NCI-H524 treated with DMSO at 0.1 percent for 48 hours (cell line): ENCODE data around the gene ZNF689.
"Not testable (repeated sequence)": the region's sequence is repeated elsewhere in the genome, so short reads cannot be mapped to it uniquely, and the experiment has no call there.

Experiments
- DNase-seq: peaks from one replicate; lab custom pipeline; 2025; lab: John Stamatoyannopoulos, UW

Gene ZNF689

DNA sequence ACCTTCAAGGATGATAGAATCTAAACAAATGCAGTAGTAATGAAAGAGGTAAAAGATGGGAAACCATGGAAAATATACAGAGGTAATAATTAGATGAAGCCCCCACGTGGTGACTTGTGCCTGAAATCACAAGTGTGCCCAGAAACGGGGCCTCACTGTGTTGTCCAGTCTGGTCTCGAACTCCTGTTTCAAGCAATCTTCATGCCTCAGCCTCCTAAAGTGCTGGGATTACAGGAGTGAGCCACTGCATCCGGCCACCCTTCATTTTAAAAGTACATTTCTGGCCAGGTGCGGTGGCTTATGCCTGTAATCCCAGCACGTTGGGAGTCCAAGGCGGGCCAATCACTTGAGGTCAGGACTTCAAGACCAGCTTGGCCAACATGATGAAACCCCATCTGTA is 26.4 kb upstream of the ZNF689 start:
- no peak for DNase-seq

DNA sequence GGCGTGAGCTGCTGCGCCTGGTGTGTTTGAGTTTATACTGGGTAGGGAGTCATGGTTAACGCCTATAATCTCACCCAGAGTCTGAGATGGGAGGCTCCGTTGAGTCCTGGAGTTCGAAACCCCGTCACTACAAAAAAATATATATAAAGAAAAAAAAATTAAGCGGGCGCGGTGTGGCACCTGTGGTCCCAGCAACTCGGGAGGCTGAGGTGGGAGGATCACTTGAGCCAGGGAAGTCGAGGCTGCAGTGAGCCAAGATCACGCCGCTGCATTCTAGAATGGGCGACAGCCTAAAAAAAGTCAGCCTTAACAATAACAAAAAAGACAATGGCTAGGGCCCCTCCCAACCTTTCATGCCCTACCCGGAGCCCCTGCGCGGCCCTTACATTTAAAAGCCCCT is 23.3 kb upstream of the ZNF689 start:
- no peak for DNase-seq

DNA sequence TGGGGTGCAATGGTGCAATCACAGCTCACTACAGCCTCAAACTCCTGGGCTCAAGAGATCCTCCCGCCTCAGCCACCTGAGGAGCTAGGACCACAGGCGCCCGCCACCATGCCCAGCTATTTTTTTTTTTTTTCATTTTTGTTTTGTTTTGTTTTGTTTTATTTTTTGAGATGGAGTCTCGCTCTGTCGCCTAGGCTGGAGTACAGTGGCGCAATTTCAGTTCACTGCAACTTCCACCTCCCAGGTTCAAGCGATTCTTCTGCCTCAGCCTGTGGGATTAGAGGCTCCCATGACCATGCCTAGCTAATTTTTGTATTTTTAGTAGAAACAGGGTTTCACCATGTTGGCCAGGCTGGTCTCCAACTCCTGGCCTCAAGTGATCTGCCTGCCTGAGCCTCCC is 22.3 kb upstream of the ZNF689 start:
- DNase-seq, result not testable (repeated sequence)

DNA sequence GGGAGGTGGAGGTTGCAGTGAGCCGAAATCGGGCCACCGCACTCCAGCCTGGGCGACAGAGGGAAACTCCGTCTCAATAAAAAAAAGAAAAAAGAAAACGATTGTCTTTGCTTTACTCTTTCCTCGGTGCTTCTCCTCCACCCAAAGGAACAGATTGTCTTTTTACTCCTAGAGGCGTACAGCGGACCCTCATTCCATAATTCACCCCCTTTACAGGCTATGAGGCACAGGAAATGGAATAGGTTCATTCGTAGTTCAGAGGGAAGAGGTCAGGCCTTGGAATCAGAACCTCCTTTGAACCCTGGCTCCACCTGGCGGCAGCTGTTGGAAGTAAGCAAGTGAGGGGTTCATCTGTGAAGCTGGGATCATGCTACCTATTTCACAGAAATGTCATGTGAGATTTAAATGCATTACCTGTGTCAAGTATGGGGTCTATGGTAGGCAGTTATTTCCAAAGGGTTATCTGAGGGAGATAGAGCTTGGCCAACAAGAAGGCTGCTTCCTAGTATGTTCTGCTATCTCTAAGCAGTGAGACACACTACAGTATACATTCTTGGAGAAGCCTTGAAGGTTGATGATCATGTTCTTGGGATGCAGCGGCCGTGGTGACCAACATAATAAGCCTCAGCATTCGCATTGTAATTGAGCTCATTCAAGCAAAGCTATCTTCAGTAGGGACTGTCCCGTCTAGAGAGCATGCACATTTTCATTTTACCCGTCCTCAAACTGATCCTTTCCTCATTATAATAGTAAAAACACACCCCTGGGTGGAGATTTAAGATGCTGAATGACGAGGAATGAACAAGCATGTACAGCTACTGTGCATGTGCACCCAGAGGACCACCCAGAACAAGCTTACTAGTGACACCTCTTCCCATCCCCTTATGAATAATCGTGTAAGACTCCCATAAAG is 18.7 kb upstream of the ZNF689 start:
- no peak for DNase-seq

DNA sequence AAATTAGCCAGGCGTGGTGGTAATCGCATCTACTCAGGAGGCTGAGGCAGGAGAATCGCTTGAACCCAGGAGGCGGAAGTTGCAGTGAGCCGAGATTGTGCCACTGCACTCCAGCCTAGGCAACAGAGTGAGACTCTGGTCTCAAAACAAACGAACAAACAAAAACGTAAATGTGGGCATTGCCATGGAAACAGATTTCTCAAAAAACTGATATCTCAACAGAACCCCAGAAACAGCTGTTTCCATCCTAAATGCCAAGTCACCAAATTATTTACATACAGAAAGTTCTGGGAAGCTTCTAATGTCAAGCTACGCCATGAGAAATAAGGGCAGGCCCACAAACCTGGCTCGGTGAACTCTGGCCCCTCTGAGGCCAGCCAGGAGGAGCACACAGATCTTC is 16.0 kb upstream of the ZNF689 start:
- DNase-seq, result no peak

DNA sequence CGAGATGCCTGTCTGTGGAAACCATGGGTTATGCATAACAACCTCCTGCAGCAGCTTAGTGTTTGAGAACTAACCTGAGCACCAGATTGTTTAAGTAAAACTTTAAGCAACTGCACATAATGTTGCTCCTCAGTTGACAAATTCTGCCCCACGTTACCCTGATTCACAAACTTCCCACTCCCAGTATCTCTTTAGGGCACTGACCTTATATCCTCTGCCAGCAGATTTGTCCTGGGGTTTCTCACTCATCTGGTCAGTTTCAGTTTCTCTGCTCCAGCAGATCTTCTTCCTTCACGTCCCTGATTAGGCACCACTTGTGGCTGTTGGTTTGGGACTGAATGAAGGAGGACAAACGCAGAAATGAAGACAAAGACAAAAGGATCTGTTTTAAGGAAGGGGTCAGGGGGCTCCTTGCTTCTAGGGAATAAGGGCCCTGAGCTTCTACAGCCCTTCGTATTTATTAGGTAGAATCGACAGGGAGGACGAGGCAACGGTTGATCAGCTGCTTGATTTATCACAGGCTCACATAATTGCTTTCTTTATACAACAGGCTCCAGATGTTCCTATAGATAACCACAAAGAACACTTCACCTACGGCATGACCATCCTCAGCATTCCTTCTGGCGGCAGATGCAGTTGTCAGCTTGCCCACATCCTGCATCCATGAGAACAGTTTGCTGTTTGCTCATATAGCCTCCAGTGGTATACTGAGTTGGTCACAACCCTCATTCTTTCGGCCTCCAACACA is 13.5 kb upstream of the ZNF689 start:
- DNase-seq, result no peak

DNA sequence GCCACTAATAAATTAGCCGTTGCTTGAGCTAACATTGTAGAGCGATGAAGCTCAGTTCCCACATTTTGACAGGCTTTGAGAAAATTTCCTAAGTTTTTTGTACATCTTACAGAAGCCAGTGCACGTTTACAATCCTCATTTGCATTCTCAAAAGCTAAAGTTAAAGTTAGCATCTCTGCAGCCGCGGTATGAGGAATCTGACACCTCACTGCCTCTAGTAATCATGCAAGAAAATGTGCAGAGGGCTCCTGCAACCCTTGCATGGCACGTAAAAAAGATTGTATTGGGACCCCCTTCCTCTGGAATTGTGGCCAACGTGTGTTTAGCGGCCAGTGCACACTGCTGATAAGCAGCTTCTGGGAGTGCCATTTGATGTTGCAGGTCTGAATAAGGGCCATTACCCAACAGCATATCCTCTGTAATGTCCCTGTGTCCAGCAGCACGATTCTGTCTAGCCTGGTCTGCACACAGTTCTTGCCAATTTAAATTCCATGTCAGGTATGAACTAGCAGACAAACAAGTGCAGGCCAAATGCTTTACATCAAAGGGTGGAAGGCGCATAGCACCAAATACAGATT is 12.4 kb upstream of the ZNF689 start:
- DNase-seq, result no peak

DNA sequence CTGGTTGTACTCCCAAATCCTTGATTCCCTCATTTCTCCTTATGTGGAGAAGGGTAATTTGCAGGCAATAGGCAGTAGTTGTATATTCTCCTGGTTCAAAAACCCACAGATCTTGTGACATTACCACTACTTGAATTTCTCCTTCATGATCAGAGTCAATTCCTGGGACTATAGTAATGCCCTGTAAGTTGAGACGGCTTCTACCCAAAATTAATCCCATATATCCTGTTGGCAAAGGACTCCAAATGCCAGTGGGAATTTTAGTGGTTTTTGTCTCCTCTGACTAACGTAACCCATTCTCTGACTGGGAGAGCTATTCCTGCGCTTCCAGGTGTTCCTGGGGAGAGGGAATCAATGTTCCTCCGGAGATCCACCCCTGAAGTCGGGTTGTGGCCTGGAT is 11.6 kb upstream of the ZNF689 start:
- no peak for DNase-seq

DNA sequence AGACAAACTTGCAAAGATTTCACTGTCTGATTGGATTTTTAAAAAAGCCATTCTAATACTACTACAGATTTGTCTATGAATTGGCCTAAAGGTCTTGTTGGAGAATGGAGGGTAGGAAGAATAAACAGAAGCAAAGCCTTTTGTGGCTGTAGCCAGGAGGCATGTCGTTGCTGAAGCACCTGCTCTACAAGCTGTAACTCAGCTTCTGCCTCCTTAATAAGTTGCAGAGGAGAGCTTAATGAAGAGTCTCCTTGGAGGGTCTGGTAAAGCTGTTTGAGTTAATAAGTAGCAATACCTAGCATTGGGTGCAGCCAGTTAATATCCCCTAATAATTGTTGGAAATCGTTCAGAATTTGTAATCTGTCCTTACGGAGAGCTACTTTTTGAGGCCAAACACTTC is 10.0 kb upstream of the ZNF689 start:
- DNase-seq, result no peak

DNA sequence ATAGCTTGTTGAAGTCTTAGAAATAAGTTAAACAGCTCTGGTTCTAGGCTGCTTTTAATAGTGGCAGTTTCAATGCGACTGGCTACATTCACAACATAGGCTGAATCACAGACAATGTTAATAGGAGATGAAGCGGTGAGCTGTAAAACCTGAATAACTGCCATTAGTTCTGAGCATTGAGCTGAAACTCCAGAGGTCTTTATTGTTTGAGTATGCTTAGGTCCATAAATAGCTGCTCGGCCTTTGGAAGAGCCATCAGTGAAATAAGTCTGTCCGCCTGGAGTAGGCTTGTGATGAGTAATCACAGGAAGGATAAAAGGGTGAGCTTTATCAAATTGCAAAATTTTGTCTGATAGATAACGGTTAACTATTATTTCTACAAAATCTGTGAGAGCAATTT is 9.4 kb upstream of the ZNF689 start:
- DNase-seq, result no peak

DNA sequence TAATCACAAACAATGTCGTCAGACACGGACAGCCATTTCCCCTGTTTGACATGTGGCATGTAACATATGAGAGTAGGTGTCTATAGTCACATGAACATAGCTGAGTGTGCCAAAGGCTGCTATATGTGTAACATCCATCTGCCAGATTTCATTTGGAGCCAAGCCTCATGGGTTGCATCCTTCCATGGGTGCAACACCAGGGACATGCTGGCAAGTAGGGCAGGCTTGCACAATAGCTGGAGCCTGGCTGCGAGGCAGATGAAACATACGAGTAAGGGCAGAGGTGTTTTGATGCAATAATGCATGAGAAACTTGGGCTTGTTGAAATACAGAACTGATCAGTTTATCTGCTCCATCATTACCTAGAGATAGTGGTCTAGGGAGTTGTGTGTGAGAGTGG is 9.0 kb upstream of the ZNF689 start:
- DNase-seq, result no peak

DNA sequence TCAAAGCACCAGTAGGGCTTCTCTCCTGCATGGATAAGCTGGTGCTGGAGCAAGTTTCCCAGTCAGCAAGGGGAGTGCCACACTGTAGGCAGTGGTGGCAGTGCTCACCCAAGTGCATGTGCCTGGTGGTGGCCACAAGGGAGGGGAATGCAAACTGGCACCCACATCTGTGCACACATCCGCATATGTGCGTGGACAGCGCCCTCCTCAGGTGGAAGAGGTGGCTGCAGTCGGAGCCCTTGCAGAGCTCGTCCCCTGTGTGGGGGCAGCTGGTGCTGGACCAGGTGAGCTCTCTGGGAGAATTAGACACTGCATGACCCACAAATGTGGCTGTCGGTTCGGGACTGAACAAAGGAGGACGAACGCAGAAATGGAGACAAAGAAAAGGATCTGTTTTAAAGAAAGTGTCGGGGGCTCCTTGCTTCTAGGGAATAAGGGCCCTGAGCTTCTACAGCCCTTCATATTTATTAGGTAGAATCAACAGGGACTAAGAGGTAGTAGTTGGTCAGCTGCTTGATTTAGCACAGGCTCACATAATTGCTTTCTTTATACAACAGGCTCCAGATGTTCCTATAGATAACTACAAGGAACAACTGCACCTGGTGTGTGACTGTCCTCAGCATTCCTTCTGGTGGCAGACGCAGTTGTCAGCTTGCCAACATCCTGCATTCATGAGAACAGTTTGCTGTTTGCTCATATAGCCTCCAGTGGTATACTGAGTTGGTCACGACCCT is 5.3 kb upstream of the ZNF689 start:
- peak; percentile 20 for DNase-seq

DNA sequence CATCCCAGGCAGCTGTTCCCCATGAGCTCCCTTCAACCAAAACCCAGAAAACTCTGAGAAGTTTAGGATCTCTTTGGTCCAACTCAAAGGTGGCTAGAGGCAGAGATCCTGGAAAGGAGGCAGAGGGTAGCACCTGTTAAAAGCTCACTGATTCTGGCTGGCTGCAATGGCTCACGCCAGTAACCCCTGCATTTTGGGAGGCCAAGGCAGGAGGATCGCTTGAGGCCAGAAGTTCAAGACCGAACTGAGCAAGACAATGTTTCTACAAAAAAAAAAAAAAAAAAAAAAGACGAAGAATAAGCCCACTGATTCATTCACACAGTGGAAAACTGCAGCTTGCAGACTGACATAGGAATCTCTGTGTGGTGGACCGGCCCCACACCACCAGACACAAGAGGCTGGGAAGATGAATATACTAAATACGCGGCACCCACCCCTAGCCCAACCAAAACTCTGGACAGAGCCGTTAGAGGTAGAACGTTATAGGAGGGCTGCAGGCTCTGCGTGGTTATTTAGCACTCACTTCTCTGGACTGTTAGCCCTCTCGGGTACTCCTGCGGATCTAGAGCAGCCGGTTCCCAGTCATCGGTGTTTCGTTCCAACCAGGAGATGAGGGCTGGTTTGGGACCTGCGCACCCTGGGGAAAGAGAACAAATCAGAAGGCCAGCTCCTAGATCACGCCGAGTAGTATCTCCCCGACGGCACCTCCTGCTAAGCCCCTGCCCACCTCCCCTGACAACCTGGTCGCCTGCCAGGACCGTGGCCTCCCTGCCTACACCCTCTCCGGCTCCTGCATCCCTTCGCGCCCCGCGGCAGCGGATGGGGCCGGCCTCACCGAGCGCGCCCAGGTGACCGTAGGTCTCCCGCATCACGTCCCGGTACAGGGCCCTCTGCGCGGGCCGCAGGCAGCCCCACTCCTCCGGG is 925 bp downstream of the ZNF689 start:
- DNase-seq, result no peak

DNA sequence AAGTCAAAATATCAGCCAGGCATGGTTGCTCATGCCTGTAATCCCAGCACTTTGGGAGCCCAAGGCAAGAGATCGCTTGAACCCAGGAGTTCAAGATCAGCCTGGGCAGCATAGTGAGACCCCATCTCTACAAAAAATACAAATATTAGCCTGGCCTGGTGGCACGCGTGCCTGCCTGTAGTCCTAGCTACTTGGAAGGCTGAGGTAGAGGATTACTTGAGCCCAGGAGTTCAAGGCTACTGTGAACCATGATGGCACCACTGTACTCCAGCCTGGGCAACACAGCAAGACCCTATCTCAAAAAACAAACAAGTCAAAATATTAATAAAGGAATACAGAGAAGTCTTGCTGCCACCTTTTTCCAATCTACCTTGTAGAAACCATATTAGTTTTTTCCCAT is 4.2 kb downstream of the ZNF689 start:
- no peak for DNase-seq

DNA sequence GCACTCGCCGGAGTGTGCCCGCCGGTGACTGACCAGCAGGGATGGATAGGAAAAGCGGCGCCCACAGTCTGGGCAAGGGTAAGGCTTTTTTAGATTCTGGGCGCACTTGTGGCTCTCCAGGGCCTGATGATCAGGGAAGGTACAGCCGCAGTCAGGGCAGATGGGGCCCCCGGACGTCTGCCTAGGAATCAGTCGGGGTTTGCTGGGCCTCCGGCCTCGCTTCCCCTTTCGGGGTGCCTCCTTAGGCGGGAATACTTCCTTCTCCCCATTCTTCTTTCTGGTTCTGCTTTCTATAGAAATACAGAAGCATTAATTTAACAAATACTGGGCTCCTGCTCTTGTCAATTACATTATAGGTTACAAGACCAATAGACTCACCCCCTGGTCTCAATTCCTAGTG is 5.0 kb downstream of the ZNF689 start:
- DNase-seq, result no peak

DNA sequence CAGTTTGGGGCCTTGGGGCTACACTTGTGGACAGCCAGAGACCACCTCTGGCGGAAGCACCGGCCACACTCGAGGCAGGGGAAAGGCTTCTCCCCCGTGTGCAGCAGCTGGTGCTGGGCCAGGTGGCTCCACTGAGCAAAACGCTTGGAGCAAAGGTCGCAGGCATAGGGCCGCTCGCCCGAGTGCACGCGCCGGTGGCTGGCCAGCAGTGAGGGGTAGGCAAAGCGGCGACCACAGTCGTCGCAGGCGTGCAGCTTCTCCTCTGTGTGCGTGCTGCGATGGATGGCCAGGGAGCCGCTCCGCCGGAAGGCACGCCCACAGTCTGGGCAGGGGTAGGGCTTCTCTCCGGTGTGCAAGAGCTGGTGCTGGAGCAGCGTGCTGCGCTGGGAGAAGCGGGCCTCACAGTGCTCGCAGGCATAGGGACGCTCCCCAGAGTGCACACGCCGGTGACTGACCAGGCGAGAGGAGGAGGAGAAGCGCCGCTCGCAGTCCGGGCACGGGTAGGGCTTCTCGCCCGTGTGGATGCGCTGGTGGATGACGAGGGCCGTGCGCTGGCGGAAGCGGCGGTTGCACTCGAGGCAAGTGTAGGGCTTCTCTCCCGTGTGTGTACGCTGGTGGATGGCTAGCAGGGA is 5.8 kb downstream of the ZNF689 start:
- DNase-seq, result no peak

DNA sequence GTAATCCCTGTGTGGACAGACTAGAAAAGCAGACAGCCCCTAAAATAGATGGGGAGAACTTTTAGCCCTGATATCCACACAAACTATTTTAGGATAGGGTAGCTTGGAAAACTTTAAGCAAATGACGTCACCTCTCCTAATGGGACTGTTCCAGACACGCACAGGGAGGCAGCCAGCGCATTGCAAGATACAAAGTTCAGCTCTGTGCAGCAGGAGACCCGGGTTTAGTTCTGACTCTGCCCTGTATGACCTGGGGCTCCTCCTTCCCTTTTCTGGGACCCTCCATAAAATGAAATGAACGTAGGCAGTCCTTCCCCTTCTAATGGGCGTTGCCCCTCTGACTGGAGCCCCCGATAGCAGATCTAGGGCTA is 6.3 kb downstream of the ZNF689 start:
- DNase-seq, result no peak

DNA sequence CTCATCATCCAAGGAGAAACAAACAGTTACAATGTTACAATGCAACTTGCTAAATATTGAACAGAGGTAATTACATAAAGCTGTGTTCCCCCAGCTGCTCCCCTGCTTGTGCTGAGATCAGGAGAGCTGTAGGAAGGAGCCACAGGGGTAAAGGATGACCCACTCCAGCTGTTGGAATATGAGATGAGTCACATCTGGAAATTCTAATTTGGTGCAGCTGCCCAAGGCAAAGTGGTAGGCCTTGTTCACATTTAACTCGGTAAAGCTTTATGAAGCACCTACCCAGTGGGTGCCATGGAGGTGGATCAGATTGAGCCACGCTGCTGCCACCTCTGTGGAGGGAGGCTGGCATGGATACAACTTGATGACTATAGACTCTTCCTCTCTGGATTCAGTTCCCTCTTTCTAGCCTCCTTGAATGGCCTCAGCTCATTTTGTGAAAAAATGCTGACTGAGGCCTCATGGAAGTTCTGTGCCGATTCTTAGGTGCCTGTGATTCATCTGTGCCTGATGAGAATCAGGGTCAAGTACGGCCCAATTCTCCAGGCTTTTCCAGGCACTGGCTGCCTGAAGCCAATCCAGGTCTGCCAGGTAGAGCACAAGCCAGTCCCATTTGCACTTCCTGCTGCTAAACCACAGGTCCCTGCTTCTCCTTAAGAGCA is 7.4 kb downstream of the ZNF689 start:
- DNase-seq, result no peak

DNA sequence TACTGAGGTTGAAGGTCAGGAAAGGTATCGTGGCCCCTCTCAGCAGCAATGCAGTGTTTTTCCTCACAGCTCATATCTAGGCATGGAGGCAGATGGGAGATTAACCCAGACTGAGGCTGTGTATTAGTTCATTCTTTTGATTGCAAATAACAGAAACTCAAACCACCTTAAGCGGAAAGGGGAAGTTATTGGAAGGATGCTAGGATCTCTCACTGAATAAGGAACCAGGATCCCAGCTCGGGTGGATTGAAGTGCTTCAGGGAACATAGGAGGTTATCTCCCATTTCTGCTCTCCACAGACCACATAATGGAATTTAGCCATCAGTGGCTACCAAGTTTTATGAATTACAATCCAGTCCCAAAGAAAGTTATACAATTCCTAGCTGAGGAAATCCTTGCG is 8.2 kb downstream of the ZNF689 start:
- no peak for DNase-seq

DNA sequence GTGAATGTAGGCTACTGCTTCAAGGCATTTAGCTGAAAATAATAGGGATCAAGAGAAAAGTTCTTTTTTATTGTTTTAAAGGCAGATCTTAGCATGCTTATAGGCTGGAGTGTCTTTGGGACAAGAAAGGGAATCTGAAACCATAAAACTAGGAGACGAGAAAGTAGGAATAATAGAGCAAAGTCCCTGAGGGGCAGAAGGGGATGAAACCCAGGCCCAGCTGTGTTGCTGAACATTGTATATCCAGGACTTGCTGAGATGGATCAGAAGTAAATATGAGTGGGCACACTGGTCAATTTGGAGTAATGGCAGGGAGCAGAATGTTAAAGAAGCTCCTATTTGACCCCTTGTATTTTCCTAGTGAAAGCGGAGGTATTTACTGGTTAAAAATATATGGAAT is 9.3 kb downstream of the ZNF689 start:
- no peak for DNase-seq
